Measurements from ENCODE around the gene ATOH7.
"Not testable (repeated sequence)": the region's sequence is repeated elsewhere in the genome, so short reads cannot be mapped to it uniquely, and the experiment has no call there.

The ATOH7 gene

DNA sequence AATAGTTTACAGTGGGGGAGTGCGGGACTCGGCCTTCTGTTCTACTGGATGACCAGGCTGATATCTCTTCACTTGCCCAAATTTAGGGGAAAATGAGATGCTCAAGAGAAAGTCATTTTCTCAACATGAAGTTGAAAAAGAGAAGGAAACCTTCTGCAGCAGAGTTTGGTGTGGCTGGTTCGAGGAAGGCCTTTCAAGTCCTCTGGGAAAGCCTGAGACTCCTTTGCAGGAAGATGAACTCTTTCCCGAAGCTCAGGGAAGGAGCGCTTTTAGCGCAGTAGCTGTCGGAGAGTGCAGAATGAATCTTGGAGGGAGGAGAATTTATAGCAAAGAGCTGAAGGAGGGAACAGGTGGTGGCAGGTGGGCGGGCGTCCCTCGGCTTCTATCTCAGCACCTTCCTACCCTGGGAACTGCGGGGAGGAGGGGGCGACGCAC lies at the start of gene ATOH7:
Gene ATOH7, minus strand, starts transcription at position 297 of the 435 bp plus-strand sequence. CDS start 436 bp downstream, outside the sequence.
- no peak for DNase-seq (ENCODE audit: low spot score)

- DNase-seq (ENCODE audit: low spot score): no peak
These were observed 48.8 kb upstream of the ATOH7 start for GRCh38 chr10:68280758-68281157.

DNA sequence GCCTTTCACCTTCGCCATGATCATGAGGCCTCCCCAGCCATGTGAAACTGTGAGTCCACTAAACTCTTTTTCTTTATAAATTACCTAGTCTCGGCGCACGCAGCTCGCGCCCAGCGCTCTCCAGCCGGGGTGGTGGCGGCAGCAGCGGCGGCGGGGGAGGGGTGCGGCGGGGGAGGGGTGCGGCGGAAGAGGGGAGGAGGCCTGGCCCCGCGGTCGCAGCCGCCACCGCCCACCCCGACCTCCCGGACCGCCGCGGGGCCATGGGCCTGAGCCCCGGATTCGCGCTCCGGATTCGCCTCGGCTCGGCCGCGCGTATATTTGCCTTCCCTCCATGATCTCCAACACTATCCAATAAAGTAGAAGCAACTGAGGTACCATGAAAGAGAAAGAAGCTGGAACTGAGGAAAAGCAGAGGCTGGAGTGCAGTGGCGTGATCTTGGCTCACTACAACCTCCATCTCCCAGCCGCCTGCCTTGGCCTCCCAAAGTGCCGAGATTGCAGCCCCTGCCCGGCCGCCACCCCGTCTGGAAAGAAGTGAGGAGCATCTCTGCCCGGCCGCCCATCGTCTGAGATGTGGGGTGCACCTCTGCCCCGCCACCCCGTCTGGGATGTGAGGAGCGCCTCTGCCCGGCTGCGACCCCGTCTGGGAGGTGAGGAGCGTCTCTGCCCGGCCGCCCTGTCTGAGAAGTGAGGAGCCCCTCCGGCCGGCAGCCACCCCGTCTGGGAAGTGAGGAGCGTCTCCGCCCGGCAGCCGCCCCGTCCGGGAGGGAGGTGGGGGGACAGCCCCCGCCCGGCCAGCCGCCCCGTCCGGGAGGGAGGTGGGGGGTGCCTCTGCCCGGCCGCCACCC lies 47.2 kb upstream of the ATOH7 start:
- DNase-seq (ENCODE audit: low spot score): not testable (repeated sequence)

DNA sequence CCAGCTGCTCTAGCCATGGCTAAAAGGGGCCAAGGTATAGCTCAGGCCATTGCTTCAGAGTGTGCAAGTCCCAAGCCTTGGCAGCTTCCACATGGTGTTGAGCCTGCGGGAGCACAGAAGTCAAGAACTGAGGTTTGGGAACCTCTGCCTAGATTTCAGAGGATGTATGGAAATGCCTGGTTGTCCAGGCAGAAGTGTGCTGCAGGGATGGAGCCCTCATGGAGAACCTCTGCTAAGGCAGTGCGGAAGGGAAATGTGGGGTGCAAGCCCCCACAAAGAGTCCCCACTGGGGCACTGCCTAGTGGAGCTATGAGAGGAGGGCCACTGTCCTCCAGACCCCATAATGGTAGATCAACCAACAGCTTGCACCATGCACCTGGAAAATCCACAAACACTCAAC lies 45.9 kb upstream of the ATOH7 start:
- not testable (repeated sequence) for DNase-seq (ENCODE audit: low spot score)

GRCh38 chr10:68276224-68276623 lies 44.3 kb upstream of the ATOH7 start:
- no peak for DNase-seq (ENCODE audit: low spot score)

DNA sequence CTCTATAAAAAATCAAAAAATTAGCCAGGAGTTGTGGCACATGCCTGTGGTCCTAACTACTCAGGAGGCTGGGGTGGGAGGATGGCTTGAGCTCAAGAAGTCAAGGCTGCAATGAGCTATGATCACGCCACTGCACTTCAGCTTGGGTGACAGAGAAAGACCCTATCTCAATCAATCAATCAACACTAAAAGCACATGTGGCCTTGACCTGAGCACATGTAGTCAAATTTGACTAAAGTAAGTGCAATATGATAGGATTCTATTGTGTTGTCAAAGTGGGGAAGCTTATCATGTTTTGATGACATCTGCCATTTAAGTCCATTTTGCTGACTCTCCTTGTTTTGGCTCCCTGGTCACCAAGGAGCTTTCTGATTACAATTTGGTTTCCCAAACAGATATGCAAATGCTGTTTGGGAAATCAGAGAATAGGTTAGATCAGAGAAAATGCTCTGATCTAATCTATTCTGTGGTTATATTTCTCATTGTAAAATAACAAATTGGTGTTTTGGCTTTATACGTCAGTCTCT lies 43.8 kb upstream of the ATOH7 start:
- DNase-seq (ENCODE audit: low spot score): no peak

DNA sequence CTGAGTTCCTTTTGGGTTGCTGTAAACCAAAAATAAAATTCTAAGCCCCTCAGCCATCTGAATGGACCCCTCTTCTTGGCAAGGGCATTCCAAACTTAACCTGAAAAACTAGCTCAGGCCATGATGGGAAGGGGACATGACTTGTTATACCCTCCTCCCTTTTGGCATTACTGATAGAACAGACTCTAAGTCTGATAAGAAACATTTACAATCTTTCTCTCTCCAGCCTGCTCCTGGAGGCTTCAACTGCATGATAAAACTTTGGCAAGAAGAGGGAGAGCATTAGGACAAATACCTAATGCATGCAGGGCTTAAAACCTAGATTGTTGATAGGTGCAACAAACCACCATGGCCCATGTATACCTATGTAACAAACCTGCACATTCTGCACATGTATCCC lies 40.9 kb upstream of the ATOH7 start:
- DNase-seq (ENCODE audit: low spot score): no peak

- peak; percentile 70 for DNase-seq (ENCODE audit: low spot score)
These were observed 39.4 kb upstream of the ATOH7 start for GRCh38 chr10:68271196-68271882.

DNA sequence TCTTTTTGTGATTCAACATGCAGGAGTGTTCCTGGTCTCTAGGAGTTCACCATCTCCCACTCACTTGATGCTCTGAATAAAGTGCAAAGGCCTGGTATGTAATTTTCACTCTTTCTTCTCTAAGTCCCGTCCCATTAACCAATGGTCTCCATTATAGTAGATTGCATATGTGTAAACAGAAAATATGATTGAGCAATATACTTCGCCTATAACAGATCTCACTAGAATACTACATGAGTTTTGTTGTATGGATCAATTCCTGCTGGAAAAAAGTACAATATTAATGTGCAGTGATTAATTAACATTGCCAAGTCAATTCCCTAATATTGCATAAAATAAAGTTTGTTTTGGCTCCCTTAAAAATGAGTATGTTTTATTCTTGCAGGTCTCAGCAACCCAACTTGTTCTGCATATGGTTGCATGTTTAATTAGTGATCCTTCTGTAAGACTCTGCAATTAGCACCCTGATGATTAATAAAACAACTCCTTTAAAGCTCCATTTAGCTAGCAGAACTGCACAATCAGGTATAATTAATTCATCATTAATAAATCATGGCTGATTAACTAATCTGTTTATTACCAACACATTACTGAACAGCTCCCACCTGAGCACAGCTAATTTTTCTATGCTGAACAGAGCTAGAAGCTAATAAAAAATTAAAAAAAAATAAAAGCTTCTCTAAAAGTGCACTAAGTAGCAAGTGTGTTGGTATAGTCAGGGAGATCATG lies 37.8 kb upstream of the ATOH7 start:
- DNase-seq (ENCODE audit: low spot score): no peak

- DNase-seq (ENCODE audit: low spot score): no peak
These were observed 29.4 kb upstream of the ATOH7 start for GRCh38 chr10:68261132-68261856.

DNA sequence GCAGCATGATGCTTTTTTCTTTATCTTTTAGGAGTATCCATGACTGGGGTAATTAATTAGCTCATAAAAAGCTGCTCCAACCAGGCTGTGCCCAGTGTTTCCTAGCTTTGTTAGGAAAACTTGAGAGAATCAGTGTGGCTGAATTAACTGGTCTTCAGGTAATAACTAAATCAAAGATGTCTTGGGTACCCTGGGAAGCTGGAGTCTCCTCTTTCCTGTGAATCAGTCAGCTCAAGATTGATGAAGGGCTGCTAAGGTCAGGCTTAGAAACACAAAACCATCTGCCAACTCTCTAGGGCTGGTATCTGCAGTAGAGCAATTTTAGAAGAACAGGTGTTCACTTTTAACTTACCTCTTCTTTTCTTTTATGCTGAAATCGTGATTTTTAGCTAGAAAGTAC lies 21.4 kb upstream of the ATOH7 start:
- DNase-seq (ENCODE audit: low spot score): no peak

DNA sequence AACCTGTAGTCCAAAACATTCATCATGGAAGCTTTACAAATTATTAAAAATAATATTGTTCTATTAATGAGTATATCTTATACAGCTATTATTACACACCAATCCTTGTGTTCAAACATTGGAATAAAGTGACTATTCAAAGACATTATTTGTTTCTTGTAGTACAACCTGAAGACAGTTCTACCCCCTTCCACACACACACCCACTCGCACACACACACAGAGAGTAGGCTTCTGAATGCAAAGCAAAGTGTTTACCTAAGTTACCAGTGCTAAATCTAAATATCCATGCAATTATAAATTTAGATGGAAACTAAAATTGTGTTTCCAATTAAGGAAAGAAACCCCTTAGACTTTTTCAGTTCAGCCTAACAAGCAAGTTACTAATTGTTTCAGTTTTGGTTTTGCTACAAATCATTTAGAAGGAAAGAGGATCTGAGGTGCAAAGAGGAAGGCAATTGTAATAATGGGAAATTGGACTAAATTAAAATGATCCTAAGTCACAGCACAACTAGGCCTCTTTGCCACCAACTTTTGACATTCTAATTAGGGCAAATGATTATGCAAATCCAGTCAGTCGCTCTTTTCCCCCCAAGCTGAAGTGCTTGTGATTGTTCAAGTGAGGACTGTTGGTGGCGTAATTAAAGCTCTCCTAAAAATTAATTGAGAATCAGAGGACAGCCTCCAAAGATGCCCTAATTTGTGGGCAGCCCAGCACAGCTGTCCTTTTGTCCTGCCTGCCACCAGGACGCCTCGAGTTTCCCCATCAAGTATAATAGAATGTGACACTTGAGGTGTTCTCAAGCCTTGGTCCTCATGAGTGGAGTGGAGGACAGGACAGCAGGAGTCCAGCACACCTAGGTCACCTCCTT lies 19.9 kb upstream of the ATOH7 start:
- DNase-seq (ENCODE audit: low spot score): no peak

GRCh38 chr10:68251151-68251550 lies 19.2 kb upstream of the ATOH7 start:
- DNase-seq (ENCODE audit: low spot score): no peak

DNA sequence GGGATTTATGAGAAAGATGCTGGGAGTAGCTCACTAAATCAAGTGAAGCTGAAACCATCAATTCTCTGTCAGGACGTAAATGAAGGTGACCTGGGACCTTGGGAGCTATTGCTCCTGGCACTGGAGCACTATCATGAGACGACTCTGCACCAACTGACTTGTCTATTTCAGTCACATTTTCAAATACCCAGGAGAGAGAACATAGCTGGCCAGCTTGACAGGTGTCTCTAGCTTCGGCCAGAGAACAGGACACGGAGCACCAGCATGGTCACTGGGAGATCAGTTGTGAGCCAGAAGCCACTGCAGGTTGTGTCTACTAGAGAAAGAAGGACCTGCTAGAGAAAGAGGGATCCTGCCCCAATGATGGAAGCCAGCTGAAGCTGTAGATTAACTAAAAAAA lies 17.4 kb upstream of the ATOH7 start:
- DNase-seq (ENCODE audit: low spot score): no peak

DNA sequence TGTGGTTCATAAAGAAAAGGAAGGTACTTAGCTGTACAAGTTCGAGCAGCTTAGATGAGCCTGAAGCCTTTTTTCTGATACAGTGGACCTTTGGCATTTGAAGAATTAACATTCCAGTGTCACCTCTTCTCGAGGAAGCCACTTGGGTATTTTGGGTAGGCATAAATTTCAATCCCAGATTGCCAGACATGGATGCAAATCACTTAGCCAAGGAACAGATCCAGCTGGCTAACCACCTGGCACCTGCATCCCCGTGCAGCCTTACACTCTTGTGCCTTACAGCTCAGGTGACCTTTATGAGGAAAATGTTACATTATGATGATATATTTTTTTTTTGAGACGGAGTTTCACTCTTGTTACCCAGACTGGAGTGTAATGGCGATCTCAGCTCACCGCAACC lies 16.0 kb upstream of the ATOH7 start:
- no peak for DNase-seq (ENCODE audit: low spot score)

GRCh38 chr10:68246397-68246796 lies 14.5 kb upstream of the ATOH7 start:
- not testable (repeated sequence) for DNase-seq (ENCODE audit: low spot score)

GRCh38 chr10:68242051-68242450 lies 10.1 kb upstream of the ATOH7 start:
- DNase-seq (ENCODE audit: low spot score): no peak

GRCh38 chr10:68239596-68240150 lies 7.8 kb upstream of the ATOH7 start:
- DNase-seq (ENCODE audit: low spot score): peak; percentile 18

- peak; percentile 16 for DNase-seq (ENCODE audit: low spot score)
These were observed 7.2 kb upstream of the ATOH7 start for GRCh38 chr10:68239069-68239468.

- peak; percentile 32 for DNase-seq (ENCODE audit: low spot score)
These were observed 6.5 kb upstream of the ATOH7 start for GRCh38 chr10:68238371-68238770.
